Embryonic facial prominence (tissue), 1 donor: ENCODE results near the gene KCNAB2.

ENCODE experiments used
- DNase-seq: peaks from one replicate; pipeline ENCODE4 v3.0.0-alpha.2; 2016; ENCODE audit errors: extremely low spot score

Gene KCNAB2

GRCh38 chr1:6096243-6097116 lies 50.8 kb downstream of the KCNAB2 start:
- DNase-seq: no peak

GRCh38 chr1:6097117-6097595 lies 51.5 kb downstream of the KCNAB2 start:
- no peak for DNase-seq

GRCh38 chr1:6097824-6098223 lies 52.1 kb downstream of the KCNAB2 start:
- DNase-seq: no peak

- DNase-seq: no peak
Observed at GRCh38 chr1:6098303-6099215, 52.9 kb downstream of the KCNAB2 start.

- DNase-seq: no peak
Observed at GRCh38 chr1:6099297-6099696, 53.6 kb downstream of the KCNAB2 start.

GRCh38 chr1:6099787-6100765 lies 54.4 kb downstream of the KCNAB2 start:
- no peak for DNase-seq

- DNase-seq: no peak
Observed at GRCh38 chr1:6100861-6101783, 55.4 kb downstream of the KCNAB2 start.

GRCh38 chr1:6101826-6102531 lies 56.3 kb downstream of the KCNAB2 start:
- DNase-seq: no peak

- no peak for DNase-seq
Observed at GRCh38 chr1:6102532-6102845, 56.8 kb downstream of the KCNAB2 start.

- DNase-seq: no peak
Observed at GRCh38 chr1:6103111-6103853, 57.6 kb downstream of the KCNAB2 start.

GRCh38 chr1:6103854-6104530 lies 58.3 kb downstream of the KCNAB2 start:
- no peak for DNase-seq

- no peak for DNase-seq
Observed at GRCh38 chr1:6104631-6105030, 58.9 kb downstream of the KCNAB2 start.

GRCh38 chr1:6105218-6105679 lies 59.6 kb downstream of the KCNAB2 start:
- DNase-seq: no peak

- DNase-seq: no peak
Observed at GRCh38 chr1:6105763-6106162, 60.1 kb downstream of the KCNAB2 start.

GRCh38 chr1:6106321-6106731 lies 60.6 kb downstream of the KCNAB2 start:
- no peak for DNase-seq

GRCh38 chr1:6106977-6107376 lies 61.3 kb downstream of the KCNAB2 start:
- no peak for DNase-seq

GRCh38 chr1:6107409-6108356 lies 62.0 kb downstream of the KCNAB2 start:
- no peak for DNase-seq
